Hepatocyte (in vitro differentiated cells): ENCODE results near the gene PRRT1B.

Experiments used
- CTCF ChIP-seq: fragments of 200-600 bp; sonication (generic); IDR thresholded peaks from 2 replicates; pipeline ENCODE4 v1.5.1; 2016; ENCODE audit warnings: antibody characterized with exemption, mild to moderate bottlenecking; ENCODE audit not compliant: poor library complexity
- EZH2 ChIP-seq: fragments of 200-600 bp; sonication (generic); IDR thresholded peaks from 2 replicates; pipeline ENCODE4 v1.6.1; 2016; ENCODE audit warnings: antibody characterized with exemption, mild to moderate bottlenecking, borderline replicate concordance
- EZH2phosphoT487 ChIP-seq: fragments of 200-600 bp; sonication (generic); IDR thresholded peaks from one replicate; pipeline ENCODE4 v1.6.1; 2018; ENCODE audit warnings: antibody characterized with exemption, mild to moderate bottlenecking, low read depth, moderate library complexity; ENCODE audit not compliant: unreplicated experiment, severe bottlenecking

DNA sequence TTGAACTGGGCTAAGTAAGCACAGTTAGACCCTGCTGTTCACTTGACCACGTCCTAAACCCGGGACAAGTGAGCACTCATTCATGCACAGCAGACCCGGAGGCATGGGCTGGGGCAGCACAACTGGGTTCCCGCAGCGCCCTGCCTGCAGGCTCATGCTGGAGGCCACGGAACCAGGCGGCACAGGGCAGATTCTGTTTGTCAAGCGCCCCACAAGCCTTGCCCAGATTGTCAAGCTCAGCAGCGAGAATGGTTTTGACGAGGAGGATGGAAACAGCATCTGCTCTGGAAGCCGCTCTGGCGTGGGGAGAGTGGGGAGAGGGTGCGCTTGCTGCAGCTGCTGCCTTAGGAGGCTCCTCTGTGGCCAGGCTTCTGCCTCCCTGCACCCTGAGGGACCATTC, 32.7 kb downstream of the PRRT1B start:
- TF ChIP-seq CTCF: no peak
- no peak for TF ChIP-seq EZH2
- no peak for TF ChIP-seq EZH2phosphoT487
